MM.1S (cell line): ENCODE results near the gene ZFYVE28.

ENCODE experiments used
- DNase-seq: peaks from one replicate; pipeline ENCODE4 v3.0.0-alpha.2; 2015
- H2AFZ ChIP-seq: fragments of 300-600 bp; sonication (generic); 2 replicates; pipeline ENCODE4 v1.6.0; 2016; ENCODE audit warnings: antibody characterized with exemption, low read length
- H3F3A ChIP-seq: fragments of 300-600 bp; sonication (generic); 2 replicates; pipeline ENCODE4 v1.6.1; 2016; ENCODE audit warnings: mild to moderate bottlenecking, antibody characterized with exemption, low read length, moderate library complexity, mixed read lengths; ENCODE audit not compliant: insufficient read depth
- H3K27ac ChIP-seq: fragments of 300-600 bp; sonication (generic); 2 replicates; pipeline ENCODE4 v1.5.1; 2016; ENCODE audit warnings: mild to moderate bottlenecking, low read length
- H3K27me3 ChIP-seq: fragments of 300-600 bp; sonication (generic); replicated peaks from 2 replicates; pipeline ENCODE4 v1.6.0; 2016; ENCODE audit warnings: low read length; ENCODE audit not compliant: insufficient read depth
- H3K36me3 ChIP-seq: fragments of 300-600 bp; sonication (generic); replicated peaks from 2 replicates; pipeline ENCODE4 v1.6.1; 2016; ENCODE audit warnings: mild to moderate bottlenecking, low read length, mixed read lengths; ENCODE audit not compliant: insufficient read depth
- H3K4me1 ChIP-seq: fragments of 300-600 bp; sonication (generic); 2 replicates; pipeline ENCODE4 v1.6.1; 2016; ENCODE audit warnings: low read length, mixed read lengths
- H3K4me2 ChIP-seq: fragments of 300-600 bp; sonication (generic); 2 replicates; pipeline ENCODE4 v1.6.0; 2016; ENCODE audit warnings: low read depth, low read length
- H3K4me3 ChIP-seq: fragments of 300-600 bp; sonication (generic); 2 replicates; pipeline ENCODE4 v1.5.1; 2016; ENCODE audit warnings: low read length, mixed read lengths
- H3K79me2 ChIP-seq: fragments of 300-600 bp; sonication (generic); 2 replicates; pipeline ENCODE4 v1.6.1; 2016; ENCODE audit warnings: mixed run types, low read length, mixed read lengths
- H3K9ac ChIP-seq: fragments of 300-600 bp; sonication (generic); 2 replicates; pipeline ENCODE4 v1.6.1; 2016; ENCODE audit warnings: low read length, mixed read lengths
- H3K9me2 ChIP-seq: fragments of 300-600 bp; sonication (generic); replicated peaks from 2 replicates; pipeline ENCODE4 v1.6.1; 2016; ENCODE audit warnings: mild to moderate bottlenecking, low read length, mixed read lengths; ENCODE audit not compliant: insufficient read depth
- H3K9me3 ChIP-seq: fragments of 300-600 bp; sonication (generic); replicated peaks from 2 replicates; pipeline ENCODE4 v1.6.1; 2016; ENCODE audit warnings: mild to moderate bottlenecking, low read length, mixed read lengths; ENCODE audit not compliant: insufficient read depth
- H4K20me1 ChIP-seq: fragments of 300-600 bp; sonication (generic); 2 replicates; pipeline ENCODE4 v1.6.1; 2016; ENCODE audit warnings: mild to moderate bottlenecking, low read length, moderate library complexity, mixed read lengths; ENCODE audit not compliant: insufficient read depth
- CTCF ChIP-seq: fragments of 300-600 bp; sonication (generic); IDR thresholded peaks from 2 replicates; pipeline ENCODE4 v1.5.1; 2016; ENCODE audit warnings: antibody characterized with exemption, low read length, mixed read lengths
- EZH2 ChIP-seq: fragments of 300-600 bp; sonication (generic); optimal IDR thresholded peaks from 2 replicates; pipeline ENCODE3; 2017; ENCODE audit warnings: low read depth, mild to moderate bottlenecking, antibody characterized with exemption, low read length, mixed read lengths
- EZH2phosphoT487 ChIP-seq: fragments of 300-600 bp; sonication (generic); IDR thresholded peaks from 2 replicates; pipeline ENCODE4 v1.6.1; 2018; ENCODE audit warnings: antibody characterized with exemption, low read length

Gene ZFYVE28

DNA sequence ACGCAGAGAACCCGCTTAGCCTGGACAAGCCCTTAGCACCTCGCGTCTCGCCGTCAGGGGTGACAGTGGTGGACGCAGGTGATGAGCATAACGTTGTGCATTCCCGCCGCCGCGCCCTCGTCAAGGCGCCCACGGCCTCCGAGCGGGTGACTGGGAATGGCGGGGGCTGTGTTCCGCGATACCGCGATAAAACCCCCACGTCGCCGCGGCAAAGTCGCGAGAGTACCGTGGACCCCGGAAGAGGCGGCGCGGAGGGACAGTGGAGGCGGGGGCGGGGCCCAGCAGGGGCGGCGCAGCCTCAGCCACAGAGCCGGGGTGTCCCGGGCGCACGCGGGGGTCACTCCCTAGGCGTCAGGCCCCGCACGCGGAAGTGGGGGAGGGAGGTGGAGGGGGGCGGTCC is 53.8 kb downstream of the ZFYVE28 start:
- Histone ChIP-seq H4K20me1 (no peaks in the 10 kb centered on the region), H3K27me3 (no peaks in the 10 kb centered on the region), H3K9me3 (no peaks in the 10 kb centered on the region), H3K27ac (no peak overlapping the region), H3K79me2 (no peaks in the 10 kb centered on the region), H3K9me2 (no peaks in the 10 kb centered on the region), H3K36me3 (no peaks in the 10 kb centered on the region), H3K4me2 (no peak overlapping the region), H2AFZ (no peak overlapping the region), H3K4me3 (no peak overlapping the region), H3K4me1 (no peaks in the 10 kb centered on the region), H3F3A (no peaks in the 10 kb centered on the region), H3K9ac (no peak overlapping the region)
- no peak for TF ChIP-seq CTCF
- TF ChIP-seq EZH2phosphoT487, result no peak
- no peak for TF ChIP-seq EZH2
- DNase-seq, result no peak

- Histone ChIP-seq H3K9me2 (no peaks in the 10 kb centered on the region), H3K27ac (no peak overlapping the region), H3K27me3 (no peaks in the 10 kb centered on the region), H3K4me1 (no peaks in the 10 kb centered on the region), H3K36me3 (no peaks in the 10 kb centered on the region), H3K9me3 (no peaks in the 10 kb centered on the region), H3K79me2 (no peaks in the 10 kb centered on the region), H2AFZ (no peak overlapping the region), H4K20me1 (no peaks in the 10 kb centered on the region), H3K4me3 (no peak overlapping the region), H3K9ac (no peak overlapping the region), H3F3A (no peaks in the 10 kb centered on the region), H3K4me2 (no peak overlapping the region)
- no peak for DNase-seq
- TF ChIP-seq EZH2phosphoT487 (no peak), CTCF (no peak), EZH2 (no peak)
Observed at GRCh38 chr4:2363951-2364653, 54.3 kb downstream of the ZFYVE28 start.

DNA sequence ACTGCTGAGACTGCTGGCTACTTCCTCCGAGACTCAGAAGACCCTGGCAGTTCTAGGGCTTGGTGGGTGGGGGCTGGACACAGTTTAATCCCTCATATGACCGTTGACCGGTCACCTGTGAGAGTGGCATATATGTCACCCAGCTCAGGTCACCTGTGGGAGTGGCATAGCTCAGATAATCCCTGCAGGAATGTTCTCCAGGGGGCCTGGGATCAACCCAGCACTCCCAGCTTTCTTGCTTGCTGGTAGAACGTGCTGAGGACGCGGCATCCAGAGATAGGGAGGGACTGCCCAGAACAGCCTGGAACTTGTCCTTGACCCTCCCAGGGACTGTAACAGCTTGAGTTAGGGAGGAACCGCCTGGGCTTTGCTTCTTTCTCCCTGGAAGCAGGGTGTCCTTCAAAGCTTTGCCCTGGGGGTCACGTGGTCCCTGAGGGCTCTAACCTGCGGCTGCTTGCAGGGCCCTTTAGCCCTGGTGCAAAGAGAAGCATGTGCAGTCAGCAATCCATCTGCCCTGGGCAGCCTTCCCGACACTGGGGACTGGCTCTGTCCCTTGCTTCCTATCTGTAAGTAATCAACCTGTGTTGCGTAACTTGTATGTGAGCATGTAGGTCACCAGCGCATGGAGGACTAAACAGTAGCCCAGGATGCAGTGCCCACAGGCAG is 55.3 kb downstream of the ZFYVE28 start:
- Histone ChIP-seq H4K20me1 (no peaks in the 10 kb centered on the region), H3K27me3 (no peaks in the 10 kb centered on the region), H3K9ac (no peak overlapping the region), H2AFZ (no peak overlapping the region), H3K4me1 (no peaks in the 10 kb centered on the region), H3K27ac (no peak overlapping the region), H3F3A (no peaks in the 10 kb centered on the region), H3K36me3 (no peaks in the 10 kb centered on the region), H3K4me2 (no peak overlapping the region), H3K79me2 (no peaks in the 10 kb centered on the region), H3K9me3 (no peaks in the 10 kb centered on the region), H3K4me3 (no peak overlapping the region), H3K9me2 (no peaks in the 10 kb centered on the region)
- no peak for DNase-seq
- no peak for TF ChIP-seq CTCF
- TF ChIP-seq EZH2phosphoT487, result no peak
- no peak for TF ChIP-seq EZH2
